GM19328 (cell line): ENCODE results near the gene TXLNA.

ENCODE experiments used
- ATAC-seq: cut with Tn5 transposase; IDR thresholded peaks from one replicate; pipeline ENCODE4 v1.9.1; 2021; ENCODE audit warnings: mild to moderate bottlenecking, moderate library complexity; ENCODE audit not compliant: unreplicated experiment

TXLNA gene

DNA sequence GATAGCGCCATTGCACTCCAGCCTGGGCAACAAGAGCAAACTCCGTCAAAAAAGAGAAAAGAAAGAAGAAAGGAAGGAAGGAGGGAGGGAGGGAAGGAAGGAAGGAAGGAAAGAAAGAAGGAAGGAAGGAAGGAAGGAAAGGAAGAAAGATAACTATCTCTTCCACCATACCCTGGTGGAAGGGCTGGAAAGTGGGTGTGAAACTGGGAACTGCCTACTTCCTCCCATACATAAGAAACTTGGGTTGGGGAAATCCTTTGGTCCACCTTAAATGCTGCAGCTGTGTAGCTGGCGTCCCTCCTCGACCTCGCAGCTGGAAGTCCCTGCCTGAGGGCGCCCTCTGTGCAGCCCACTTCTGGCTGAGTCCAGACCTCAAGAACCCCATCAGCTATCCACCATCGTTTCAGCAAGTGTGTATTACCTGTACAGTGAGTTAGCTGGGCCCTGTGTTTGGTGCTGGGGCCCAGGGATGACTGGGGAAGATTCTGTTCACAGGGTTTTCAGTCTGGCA is 62.9 kb downstream of the TXLNA start:
- ATAC-seq, result no peak

DNA sequence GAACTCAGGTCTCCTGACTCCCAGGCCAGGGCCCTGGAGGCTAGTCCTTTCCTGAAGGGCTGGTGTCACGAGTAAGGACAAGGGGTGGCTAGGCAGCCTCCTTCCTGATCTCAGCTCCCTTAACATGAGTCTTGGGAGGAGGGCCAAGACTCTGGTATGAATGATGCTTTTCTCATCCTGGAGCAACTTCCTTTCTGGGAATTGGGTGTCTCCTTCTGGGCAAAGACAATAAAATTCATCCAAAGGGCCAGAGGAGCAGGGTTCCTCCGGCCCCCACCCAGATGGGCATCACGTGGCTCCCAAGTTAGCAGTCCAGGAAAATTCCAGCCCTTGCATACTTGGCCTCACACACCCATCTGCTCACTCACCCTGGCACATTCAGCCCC is 67.4 kb downstream of the TXLNA start, which contains the start of gene FAM167B:
Gene FAM167B (plus strand): TSS at position 335 of the 386 bp plus-strand sequence. CDS start 200 bp downstream, outside the sequence.
- ATAC-seq, result no peak

DNA sequence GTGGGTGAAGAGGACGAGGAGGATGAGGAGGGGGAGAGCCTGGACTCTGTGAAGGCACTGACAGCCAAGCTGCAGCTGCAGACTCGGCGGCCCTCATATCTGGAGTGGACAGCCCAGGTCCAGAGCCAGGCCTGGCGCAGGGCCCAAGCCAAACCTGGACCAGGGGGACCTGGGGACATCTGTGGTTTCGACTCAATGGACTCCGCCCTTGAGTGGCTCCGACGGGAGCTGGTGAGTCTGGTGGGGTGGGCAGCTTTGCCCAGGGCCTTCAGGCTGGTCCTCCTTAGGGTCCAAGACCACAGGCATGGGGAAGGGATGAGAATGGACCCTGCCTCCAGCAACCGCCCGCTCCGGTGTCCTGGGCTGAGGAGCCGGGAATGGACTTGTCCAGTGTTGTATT is 68.0 kb downstream of the TXLNA start:
- no peak for ATAC-seq
